C4-2B (cell line): Measurements from ENCODE around the gene ZNF593.

Experiments
- H3K27ac ChIP-seq: fragments of 450-650 bp; 2 replicates; pipeline ENCODE4 v1.5.1; 2017
- CTCF ChIP-seq: fragments of 450-650 bp; conservative IDR thresholded peaks from 2 replicates; pipeline ENCODE4 v1.5.1; 2017; ENCODE audit warnings: mild to moderate bottlenecking
- ZFX ChIP-seq: fragments of 450-650 bp; IDR thresholded peaks from 2 replicates; pipeline ENCODE4 v1.6.1; 2017

The ZNF593 gene

GRCh38 chr1:26168410-26169197 is 1.1 kb upstream of the ZNF593 start, which contains the start of gene C1orf232:
TSS of gene C1orf232 (minus strand) at chr1:26168963. CDS start at chr1:26168499, 464 bp downstream.
- peak within 1 kb of the TSS; percentile 86 for H3K27ac ChIP-seq
- no peak for TF ChIP-seq ZFX
- TF ChIP-seq CTCF, result no peak

DNA sequence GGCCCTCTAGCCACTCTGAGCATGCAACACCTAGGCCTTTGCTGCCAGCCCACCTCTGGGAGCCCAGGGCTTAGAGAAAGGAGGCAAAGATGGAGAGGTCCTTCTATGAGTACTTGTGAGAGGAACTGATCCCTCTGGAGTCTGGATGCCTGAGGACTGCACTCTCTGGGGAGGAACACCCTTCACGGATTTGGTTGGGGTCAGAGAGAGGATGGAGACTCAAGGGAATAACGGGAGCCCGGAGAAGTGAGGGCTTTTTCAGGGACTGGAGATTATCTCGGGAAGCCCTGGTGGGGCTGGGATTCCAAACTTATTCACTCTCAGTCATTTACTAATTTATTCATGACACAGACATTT is 532 bp upstream of the ZNF593 start:
- peak overlapping the region; percentile 86 for H3K27ac ChIP-seq
- TF ChIP-seq ZFX, result no peak

GRCh38 chr1:26170472-26170821 is 739 bp downstream of the ZNF593 start:
- TF ChIP-seq ZFX (no peak), CTCF (no peak)
- H3K27ac ChIP-seq, result peak overlapping the region; percentile 86

GRCh38 chr1:26171084-26172072 is 1.7 kb downstream of the ZNF593 start, which contains the start of gene ZNF593OS:
TSS of gene ZNF593OS (minus strand) at chr1:26171832. CDS start at chr1:26171661, 171 bp downstream.
- peak within 1 kb of the TSS; percentile 86 for H3K27ac ChIP-seq
- TF ChIP-seq CTCF, result no peak
- no peak for TF ChIP-seq ZFX

DNA sequence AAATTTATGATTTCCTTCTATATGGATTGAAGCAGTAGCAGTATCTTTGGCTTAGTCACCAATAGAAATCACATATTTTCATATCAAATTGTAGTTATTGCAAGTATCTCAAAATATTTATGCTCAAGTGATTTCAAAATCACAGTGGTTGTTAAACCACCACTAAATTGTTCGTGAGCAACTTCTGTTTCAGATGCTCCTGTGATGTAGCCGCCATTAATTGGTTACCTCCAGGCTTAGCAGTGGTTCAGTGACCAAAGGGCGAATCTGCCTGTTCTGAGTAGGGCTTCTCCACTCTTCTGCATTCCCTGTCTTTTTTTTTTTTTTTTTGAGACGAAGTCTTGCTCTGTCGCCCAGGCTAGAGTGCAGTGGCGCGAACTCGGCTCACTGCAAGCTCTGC is 5.6 kb downstream of the ZNF593 start:
- no peak for TF ChIP-seq ZFX
- no peak for TF ChIP-seq CTCF
- H3K27ac ChIP-seq, result no peak overlapping the region

DNA sequence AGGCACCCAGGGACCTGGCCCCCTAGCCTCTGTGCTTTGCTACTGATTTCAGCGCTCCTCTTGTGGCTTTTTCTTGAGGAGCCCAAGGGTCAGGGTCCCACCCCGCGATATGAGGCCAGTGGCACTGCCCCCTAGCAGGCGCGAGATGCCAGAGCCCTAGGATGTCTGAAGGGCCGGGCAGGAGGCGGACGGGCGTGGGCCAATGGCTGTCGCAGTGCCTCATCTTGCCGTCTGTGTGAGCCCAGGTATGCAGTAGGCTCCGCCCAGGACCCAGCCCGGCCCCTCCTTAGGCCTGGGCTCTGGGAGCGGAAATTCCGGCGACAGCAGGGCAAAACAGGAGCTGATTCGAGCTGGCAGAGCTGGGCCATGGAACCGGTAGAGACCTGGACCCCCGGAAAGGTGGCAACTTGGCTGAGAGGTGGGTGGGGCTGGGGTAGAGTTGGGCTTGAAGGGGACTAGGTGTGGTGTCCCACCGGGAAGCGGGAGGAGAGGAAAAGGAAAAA is 7.5 kb downstream of the ZNF593 start, which contains the start of gene CNKSR1:
Gene CNKSR1 (plus strand): TSS at position 310 of the 503 bp plus-strand sequence. CDS start 57 bp downstream, at position 367.
- TF ChIP-seq ZFX (no peak), CTCF (peak; percentile 40; the same call in 1 of the 2 replicates)

DNA sequence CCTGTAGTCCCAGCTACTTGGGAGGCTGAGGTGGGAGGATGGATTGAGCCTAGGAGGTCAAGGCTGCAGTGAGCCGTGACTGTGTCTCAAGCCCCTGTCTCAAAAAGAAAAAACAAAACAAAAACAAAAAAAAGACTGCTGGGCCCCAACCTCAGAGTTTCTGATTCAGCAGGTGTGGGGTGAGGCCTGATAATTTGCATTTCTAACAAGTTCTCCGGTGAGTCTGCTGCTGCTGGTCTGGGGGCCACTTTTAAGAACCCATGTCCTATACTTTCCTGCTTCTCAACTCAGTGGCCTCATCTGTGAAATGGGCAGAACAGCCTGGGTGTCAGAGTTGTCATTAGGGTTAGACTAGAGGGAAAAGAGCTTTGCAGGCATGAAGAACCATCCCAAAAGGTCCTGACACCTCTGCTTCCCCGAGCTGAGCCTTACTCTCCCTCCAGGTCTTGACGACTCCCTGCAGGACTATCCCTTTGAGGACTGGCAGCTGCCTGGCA is 10.3 kb downstream of the ZNF593 start:
- no peak overlapping the region for H3K27ac ChIP-seq
- TF ChIP-seq CTCF (no peak), ZFX (no peak)

More for the DNA sequence above, 7.5 kb downstream of the ZNF593 start, which contains the start of gene CNKSR1:
- peak within 1 kb of the TSS; percentile 64 for H3K27ac ChIP-seq
